WERI-Rb-1 (cell line): ENCODE data around the gene ACIN1.
A peak's percentile ranks its signal among the peaks of the same experiment; 100 is the strongest.

Source experiments
- DNase-seq: peaks from one replicate; pipeline ENCODE4 v3.0.0-alpha.2; 2020
- H3K27ac ChIP-seq: fragments of 250-450 bp; sonication (Bioruptor Pico); 2 replicates; pipeline ENCODE4 v1.5.1; 2020; ENCODE audit warnings: mild to moderate bottlenecking, moderate library complexity
- H3K27me3 ChIP-seq: fragments of 250-450 bp; sonication (Bioruptor Pico); 2 replicates; pipeline ENCODE4 v1.5.1; 2021; ENCODE audit warnings: mild to moderate bottlenecking, low read depth, moderate library complexity; ENCODE audit not compliant: insufficient read depth, severe bottlenecking
- H3K36me3 ChIP-seq: fragments of 250-450 bp; sonication (Bioruptor Pico); 2 replicates; pipeline ENCODE4 v1.5.1; 2020; ENCODE audit warnings: mild to moderate bottlenecking, moderate library complexity
- H3K4me3 ChIP-seq: 2 replicates; pipeline ENCODE4 v1.5.1; 2011; ENCODE audit warnings: low read depth, mild to moderate bottlenecking, control low read depth, low read length
- H3K9me3 ChIP-seq: fragments of 250-450 bp; sonication (Bioruptor Pico); 2 replicates; pipeline ENCODE4 v1.5.1; 2021; ENCODE audit warnings: mild to moderate bottlenecking, moderate library complexity; ENCODE audit not compliant: severe bottlenecking
- TF ChIP-seq, protein P1 (sequence below): IDR thresholded peaks from 2 replicates; pipeline ENCODE4 v1.5.1; 2011; ENCODE audit warnings: low read depth, mild to moderate bottlenecking, control low read depth, inconsistent platforms, low read length

Gene ACIN1

DNA sequence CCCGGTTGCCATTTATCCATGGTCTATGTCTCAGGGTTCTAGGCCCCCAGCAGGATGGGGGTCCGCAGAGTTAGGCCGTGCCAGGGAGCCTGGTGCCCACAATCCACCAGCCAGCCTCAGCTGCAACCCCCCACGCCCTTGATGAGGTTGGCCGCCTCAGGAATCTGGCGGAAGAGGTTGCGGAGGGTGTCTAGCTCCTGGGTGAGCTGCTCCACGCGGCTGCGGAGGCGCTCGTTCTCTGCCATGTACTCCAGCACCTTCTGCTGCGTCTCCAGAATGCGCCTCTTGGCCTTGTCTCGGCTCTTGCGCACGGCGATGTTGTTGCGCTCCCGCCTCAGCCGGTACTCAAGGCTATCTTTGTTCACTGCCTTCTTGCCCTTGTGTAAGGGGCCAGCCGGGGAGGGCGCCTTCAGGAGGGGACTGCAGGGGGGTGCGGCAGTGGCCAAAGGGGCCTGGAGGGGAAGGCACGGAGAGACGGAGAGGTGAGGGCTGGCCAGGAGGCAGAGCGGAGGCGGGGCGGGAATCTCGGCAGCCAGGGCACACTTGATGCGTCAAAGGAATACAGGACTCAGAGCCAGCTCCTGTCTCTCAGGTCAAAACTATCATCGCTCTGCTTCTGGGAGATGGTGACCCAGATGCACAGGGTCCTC is 22.6 kb upstream of the ACIN1 start:
- H3K27ac ChIP-seq: no peak overlapping the region
- TF ChIP-seq, protein P1, sequence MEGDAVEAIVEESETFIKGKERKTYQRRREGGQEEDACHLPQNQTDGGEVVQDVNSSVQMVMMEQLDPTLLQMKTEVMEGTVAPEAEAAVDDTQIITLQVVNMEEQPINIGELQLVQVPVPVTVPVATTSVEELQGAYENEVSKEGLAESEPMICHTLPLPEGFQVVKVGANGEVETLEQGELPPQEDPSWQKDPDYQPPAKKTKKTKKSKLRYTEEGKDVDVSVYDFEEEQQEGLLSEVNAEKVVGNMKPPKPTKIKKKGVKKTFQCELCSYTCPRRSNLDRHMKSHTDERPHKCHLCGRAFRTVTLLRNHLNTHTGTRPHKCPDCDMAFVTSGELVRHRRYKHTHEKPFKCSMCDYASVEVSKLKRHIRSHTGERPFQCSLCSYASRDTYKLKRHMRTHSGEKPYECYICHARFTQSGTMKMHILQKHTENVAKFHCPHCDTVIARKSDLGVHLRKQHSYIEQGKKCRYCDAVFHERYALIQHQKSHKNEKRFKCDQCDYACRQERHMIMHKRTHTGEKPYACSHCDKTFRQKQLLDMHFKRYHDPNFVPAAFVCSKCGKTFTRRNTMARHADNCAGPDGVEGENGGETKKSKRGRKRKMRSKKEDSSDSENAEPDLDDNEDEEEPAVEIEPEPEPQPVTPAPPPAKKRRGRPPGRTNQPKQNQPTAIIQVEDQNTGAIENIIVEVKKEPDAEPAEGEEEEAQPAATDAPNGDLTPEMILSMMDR: no peak
- no peaks in the 10 kb centered on the region for H3K9me3 ChIP-seq
- H3K27me3 ChIP-seq: peaks cover 3% of the 10 kb centered on the region
- DNase-seq: no peak
- H3K36me3 ChIP-seq: no peaks in the 10 kb centered on the region
- H3K4me3 ChIP-seq: no peak overlapping the region

DNA sequence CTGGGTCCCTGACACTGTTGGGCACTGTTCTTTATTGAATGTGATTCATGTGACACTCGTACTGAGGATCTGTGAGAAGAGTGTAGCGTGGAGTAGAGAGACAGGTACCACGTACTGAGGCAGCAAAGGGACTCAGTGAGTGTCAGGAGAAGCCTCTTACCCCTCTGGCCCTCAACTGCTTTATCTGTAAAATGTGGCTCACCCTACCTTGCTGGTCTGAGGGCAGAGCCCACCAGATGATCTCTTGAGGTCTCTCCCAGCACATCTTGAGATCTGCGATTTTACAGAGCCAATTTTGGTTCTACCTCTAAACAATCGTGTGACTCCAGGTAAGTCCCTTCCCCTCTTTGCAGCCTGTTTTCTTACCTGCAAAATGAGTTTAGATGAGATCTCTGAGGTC is 21.0 kb upstream of the ACIN1 start:
- no peak overlapping the region for H3K4me3 ChIP-seq
- H3K9me3 ChIP-seq: no peaks in the 10 kb centered on the region
- no peak for DNase-seq
- no peaks in the 10 kb centered on the region for H3K36me3 ChIP-seq
- H3K27me3 ChIP-seq: peaks cover 16% of the 10 kb centered on the region
- TF ChIP-seq, protein P1: no peak
- H3K27ac ChIP-seq: no peak overlapping the region

DNA sequence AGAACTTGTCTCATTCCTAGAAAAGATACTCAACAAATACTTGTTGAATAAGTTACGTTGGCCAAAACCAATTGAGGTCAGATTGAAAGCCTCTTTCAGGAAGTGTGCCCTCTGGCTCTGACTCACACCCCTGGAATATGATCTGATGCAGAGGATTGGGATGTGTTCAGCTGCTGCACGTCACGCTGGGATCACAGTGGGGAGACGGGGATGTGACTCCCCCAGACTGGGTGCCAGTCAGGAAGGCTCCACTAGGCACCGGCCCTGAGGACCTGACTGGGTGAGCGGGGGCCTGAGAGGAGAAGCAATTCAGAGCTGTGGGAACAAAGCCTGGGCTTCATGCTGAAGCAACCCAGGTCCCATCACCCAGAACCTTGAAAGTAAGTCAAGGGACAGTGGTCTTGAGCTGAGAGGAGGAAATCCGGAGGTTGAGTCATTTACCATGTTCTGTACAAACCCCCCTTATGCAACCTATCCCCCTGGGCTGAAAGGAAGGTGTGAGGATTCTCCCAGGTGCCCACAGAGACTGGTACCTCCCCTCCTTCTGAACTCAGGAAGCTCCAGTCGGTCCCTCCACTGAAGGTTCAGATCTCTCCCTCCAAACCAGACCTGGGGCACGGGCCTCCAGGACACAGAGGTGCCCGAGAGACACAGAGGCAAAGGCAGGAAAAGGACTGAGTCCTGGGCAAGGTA is 20.2 kb upstream of the ACIN1 start:
- no peak overlapping the region for H3K4me3 ChIP-seq

DNA sequence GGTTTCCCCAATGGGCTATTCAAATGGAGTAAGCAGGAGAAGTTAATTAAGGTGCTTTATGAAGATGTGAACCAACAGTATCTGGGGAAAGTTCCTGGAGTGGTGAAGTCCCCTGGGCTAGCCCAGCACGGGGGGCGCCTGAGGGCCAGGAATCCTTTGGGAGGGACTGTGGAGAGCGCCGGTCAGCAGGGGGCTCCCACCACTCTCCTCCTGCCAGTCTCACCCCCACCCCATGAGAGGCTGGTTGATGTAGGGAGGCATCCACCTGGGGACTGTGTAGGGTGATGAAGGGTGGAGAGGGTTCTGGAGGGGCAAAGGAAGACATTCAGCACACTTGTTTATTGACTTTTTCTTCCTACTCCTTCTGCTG is 19.7 kb upstream of the ACIN1 start:
- DNase-seq: no peak
- H3K4me3 ChIP-seq: no peak overlapping the region
- no peak overlapping the region for H3K27ac ChIP-seq

More for the DNA sequence above, 20.2 kb upstream of the ACIN1 start:
- Histone ChIP-seq H3K36me3 (no peaks in the 10 kb centered on the region), H3K9me3 (no peaks in the 10 kb centered on the region), H3K27ac (no peak overlapping the region), H3K27me3 (peaks cover 16% of the 10 kb centered on the region)
- TF ChIP-seq, protein P1: no peak
- no peak for DNase-seq

DNA sequence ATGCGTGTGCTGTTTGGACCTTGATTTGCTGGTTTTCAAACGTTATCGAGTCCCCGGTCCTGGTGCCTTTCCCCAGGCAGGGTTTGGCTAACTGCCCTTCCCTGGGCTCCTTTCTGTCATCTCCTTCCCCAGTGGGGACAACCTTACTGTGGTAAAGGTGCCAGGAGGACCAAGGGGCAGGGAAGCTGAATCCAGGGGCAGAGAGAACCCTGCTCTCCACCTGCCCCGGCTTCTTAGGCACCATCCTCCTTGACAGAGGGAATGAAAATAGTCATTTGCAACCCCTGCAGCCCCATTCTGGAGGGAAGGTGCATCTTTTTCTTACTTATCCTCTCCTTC is 19.2 kb upstream of the ACIN1 start:
- no peaks in the 10 kb centered on the region for H3K9me3 ChIP-seq
- H3K27ac ChIP-seq: no peak overlapping the region
- no peaks in the 10 kb centered on the region for H3K36me3 ChIP-seq
- H3K27me3 ChIP-seq: peaks cover 16% of the 10 kb centered on the region
- TF ChIP-seq, protein P1: no peak
- no peak for DNase-seq
- H3K4me3 ChIP-seq: no peak overlapping the region

More for the DNA sequence above, 19.7 kb upstream of the ACIN1 start:
- Histone ChIP-seq H3K36me3 (no peaks in the 10 kb centered on the region), H3K27me3 (peaks cover 16% of the 10 kb centered on the region), H3K9me3 (no peaks in the 10 kb centered on the region)
- TF ChIP-seq, protein P1: 0 out of 2 replicates have a peak, but pooled peaks have one; percentile 15
